H9 (cell line): Measurements from ENCODE around the gene LIN9. TPM values are rescaled to one million over a fixed set of nuclear protein-coding genes. Genes with fewer than 3 reads are reported as not detected.

ENCODE experiments used
- DNase-seq: peaks from one replicate; pipeline ENCODE4 v3.0.0-alpha.2; 2017
- H2AFZ ChIP-seq: one replicate; pipeline ENCODE4 v1.6.1; 2013; ENCODE audit warnings: mild to moderate bottlenecking, low read length, control low read depth, moderate library complexity
- H2AK5ac ChIP-seq: 2 replicates; pipeline ENCODE4 v1.6.1; 2013; ENCODE audit warnings: low read length, control low read depth, mixed read lengths; ENCODE audit not compliant: insufficient read length
- H2BK120ac ChIP-seq: one replicate; pipeline ENCODE4 v1.6.1; 2013; ENCODE audit warnings: low read depth, mild to moderate bottlenecking, low read length, control low read depth, inconsistent platforms; ENCODE audit not compliant: poor library complexity, severe bottlenecking
- H2BK12ac ChIP-seq: 2 replicates; pipeline ENCODE4 v1.6.1; 2013; ENCODE audit warnings: low read length, control low read depth, mixed read lengths, low read depth; ENCODE audit not compliant: insufficient read length
- H2BK15ac ChIP-seq: 2 replicates; pipeline ENCODE4 v1.6.1; 2013; ENCODE audit warnings: low read depth, low read length, control low read depth
- H2BK20ac ChIP-seq: one replicate; pipeline ENCODE4 v1.6.1; 2013; ENCODE audit warnings: low read depth, mild to moderate bottlenecking, low read length, control low read depth, inconsistent platforms; ENCODE audit not compliant: poor library complexity, severe bottlenecking
- H2BK5ac ChIP-seq: 2 replicates; pipeline ENCODE4 v1.6.1; 2013; ENCODE audit warnings: low read length, control low read depth, mixed read lengths; ENCODE audit not compliant: insufficient read length
- H3K14ac ChIP-seq: 2 replicates; pipeline ENCODE4 v1.6.1; 2013; ENCODE audit warnings: low read length, control low read depth; ENCODE audit not compliant: insufficient read depth
- H3K18ac ChIP-seq: 2 replicates; pipeline ENCODE4 v1.6.1; 2013; ENCODE audit warnings: low read depth, mild to moderate bottlenecking, mixed read lengths, low read length, control low read depth; ENCODE audit not compliant: insufficient read length
- H3K23ac ChIP-seq: 2 replicates; pipeline ENCODE4 v1.6.1; 2013; ENCODE audit warnings: low read length, control low read depth, mixed read lengths, low read depth; ENCODE audit not compliant: insufficient read length
- H3K23me2 ChIP-seq: 2 replicates; pipeline ENCODE4 v1.6.1; 2013; ENCODE audit warnings: low read depth, mild to moderate bottlenecking, mixed read lengths, low read length, control low read depth; ENCODE audit not compliant: insufficient read length, poor library complexity, severe bottlenecking
- H3K27ac ChIP-seq: 2 replicates; pipeline ENCODE4 v1.5.1; 2013; ENCODE audit warnings: low read length, control low read depth, mixed read lengths, low read depth; ENCODE audit not compliant: insufficient read length
- H3K27me3 ChIP-seq: 2 replicates; pipeline ENCODE4 v1.6.1; 2013; ENCODE audit warnings: low read length, control low read depth, inconsistent platforms; ENCODE audit not compliant: insufficient read depth
- H3K4ac ChIP-seq: 2 replicates; pipeline ENCODE4 v1.6.1; 2013; ENCODE audit warnings: low read depth, mild to moderate bottlenecking, control low read depth, inconsistent platforms, low read length, moderate library complexity
- H3K4me1 ChIP-seq: 2 replicates; pipeline ENCODE4 v1.6.1; 2013; ENCODE audit warnings: low read length, control low read depth, inconsistent platforms; ENCODE audit not compliant: insufficient read depth
- H3K4me2 ChIP-seq: 2 replicates; pipeline ENCODE4 v1.6.1; 2013; ENCODE audit warnings: low read length, control low read depth, mixed read lengths; ENCODE audit not compliant: insufficient read length, insufficient read depth
- H3K56ac ChIP-seq: 2 replicates; pipeline ENCODE4 v1.6.1; 2013; ENCODE audit warnings: low read depth, mild to moderate bottlenecking, mixed read lengths, low read length, control low read depth; ENCODE audit not compliant: insufficient read length
- H3K79me1 ChIP-seq: 2 replicates; pipeline ENCODE4 v1.6.1; 2013; ENCODE audit warnings: low read depth, mild to moderate bottlenecking, moderate library complexity, low read length, control low read depth, inconsistent platforms; ENCODE audit not compliant: insufficient read depth, poor library complexity, severe bottlenecking
- H3K79me2 ChIP-seq: 2 replicates; pipeline ENCODE4 v1.6.1; 2013; ENCODE audit warnings: low read length, control low read depth, inconsistent platforms; ENCODE audit not compliant: insufficient read depth
- H3K9ac ChIP-seq: 2 replicates; pipeline ENCODE4 v1.6.1; 2013; ENCODE audit warnings: low read length, control low read depth, mixed read lengths; ENCODE audit not compliant: insufficient read length; ENCODE audit errors: extremely low read depth
- H3K9me3 ChIP-seq: one replicate; pipeline ENCODE4 v1.6.1; 2013; ENCODE audit warnings: low read depth, low read length, inconsistent platforms; ENCODE audit not compliant: control insufficient read depth
- H3T11ph ChIP-seq: one replicate; pipeline ENCODE4 v1.6.1; 2013; ENCODE audit warnings: mild to moderate bottlenecking, low read length, control low read depth, inconsistent platforms
- H4K20me1 ChIP-seq: one replicate; pipeline ENCODE4 v1.6.1; 2013; ENCODE audit not compliant: control insufficient read depth, insufficient read length, insufficient read depth
- H4K5ac ChIP-seq: 2 replicates; pipeline ENCODE4 v1.6.1; 2013; ENCODE audit warnings: low read depth, mild to moderate bottlenecking, mixed read lengths, low read length, control low read depth; ENCODE audit not compliant: insufficient read length
- H4K8ac ChIP-seq: replicated peaks from 2 replicates; pipeline ENCODE4 v1.6.1; 2013; ENCODE audit warnings: low read length, control low read depth, mixed read lengths, low read depth; ENCODE audit not compliant: insufficient read length
- H4K91ac ChIP-seq: 2 replicates; pipeline ENCODE4 v1.6.1; 2013; ENCODE audit warnings: low read depth, mild to moderate bottlenecking, moderate library complexity, mixed read lengths, low read length, control low read depth; ENCODE audit not compliant: insufficient read length
- H3K27ac Mint-ChIP-seq, 3 experiments: 2 replicates in 2 of 3; 3 replicates in 1 of 3; pipeline ENCODE4 v1.8.0; 2020 to 2021; ENCODE audit warnings: mixed read lengths in 3 of 3, mild to moderate bottlenecking in 1 of 3, moderate library complexity in 1 of 3
- H3K27me3 Mint-ChIP-seq: 2 replicates; pipeline ENCODE4 v1.8.0; 2021; ENCODE audit warnings: low read depth, mild to moderate bottlenecking, moderate library complexity, mixed read lengths
- H3K36me3 Mint-ChIP-seq, 3 experiments: 2 replicates in 2 of 3; 3 replicates in 1 of 3; pipeline ENCODE4 v1.8.0; 2020 to 2021; ENCODE audit warnings: low read depth in 3 of 3, mixed read lengths in 3 of 3; ENCODE audit not compliant: insufficient read depth in 1 of 3
- H3K4me1 Mint-ChIP-seq, 2 experiments: 2 replicates each; pipeline ENCODE4 v1.8.0; 2020; ENCODE audit warnings: mixed read lengths in 2 of 2
- H3K4me3 Mint-ChIP-seq, 2 experiments: 2 replicates in 1 of 2; 3 replicates in 1 of 2; pipeline ENCODE4 v1.8.0; 2020 to 2021; ENCODE audit warnings: mild to moderate bottlenecking in 2 of 2, mixed read lengths in 2 of 2, moderate library complexity in 1 of 2
- H3K9me3 Mint-ChIP-seq, 2 experiments: 2 replicates in 1 of 2; 3 replicates in 1 of 2; pipeline ENCODE4 v1.8.0; 2020; ENCODE audit warnings: mild to moderate bottlenecking in 2 of 2, mixed read lengths in 2 of 2, moderate library complexity in 1 of 2
- WGBS: extraction: QIAGEN DNeasy Blood & Tissue Kit; methylation state at CpG from one replicate; pipeline ENCODE4 v1.1.7; 2013; ENCODE audit warnings: missing lambda C conversion rate, low lambda C conversion rate, mixed read lengths; ENCODE audit not compliant: insufficient read length; ENCODE audit errors: extremely low coverage; 5-methylcytosine and 5-hydroxymethylcytosine counted together
- total RNA-seq: library from RNA; stranded (reverse); gene quantifications from 2 replicates; pipeline ENCODE4 v1.2.1, GENCODE V29; 2021
- TF ChIP-seq, protein P1 (sequence below): fragments of 200-600 bp; sonication (generic); conservative IDR thresholded peaks from 3 replicates; pipeline ENCODE4 v1.8.0; 2021; ENCODE audit warnings: antibody characterized with exemption, mild to moderate bottlenecking

The LIN9 gene
- total RNA-seq, 1 experiment from 2014 or later: 9.5 TPM

GRCh38 chr1:226357416-226357815 is 48.5 kb upstream of the LIN9 start:
- Mint-ChIP-seq H3K27ac (peak overlapping the region in 1 of 3 experiments; percentile 35; a peak in 2 of 7 replicates), H3K36me3 (peaks cover 29 to 65% (median 41%) of the 10 kb centered on the region in 3 experiments; a peak in 6 of 7 replicates), H3K4me1 (peaks cover 7 to 8% of the 10 kb centered on the region in 2 experiments; a peak in 3 of 4 replicates), H3K4me3 (no peak overlapping the region), H3K27me3 (no peaks in the 10 kb centered on the region), H3K9me3 (no peaks in the 10 kb centered on the region)
- Histone ChIP-seq H3K56ac (no peak overlapping the region), H3K4me2 (no peak overlapping the region), H3K18ac (no peak overlapping the region), H3K27ac (no peak overlapping the region), H3K9me3 (no peaks in the 10 kb centered on the region), H2BK15ac (no peak overlapping the region; the same call in 1 of the 2 replicates), H3K79me1 (no peaks in the 10 kb centered on the region), H4K20me1 (no peaks in the 10 kb centered on the region), H2AFZ (no peak overlapping the region), H2BK120ac (no peak overlapping the region), H2BK20ac (no peak overlapping the region), H3K27me3 (no peaks in the 10 kb centered on the region), H3K9ac (no peak overlapping the region), H4K8ac (no peak overlapping the region), H4K91ac (no peak overlapping the region), H3K14ac (no peak overlapping the region; the same call in 1 of the 2 replicates), H3K79me2 (no peaks in the 10 kb centered on the region), H2BK12ac (no peak overlapping the region), H2AK5ac (no peak overlapping the region), H3K23me2 (no peaks in the 10 kb centered on the region), H4K5ac (no peak overlapping the region), H2BK5ac (no peak overlapping the region), H3K4me1 (no peaks in the 10 kb centered on the region), H3T11ph (no peak overlapping the region), H3K4ac (no peak overlapping the region), H3K23ac (no peak overlapping the region)
- no peak for DNase-seq
- WGBS: no CpG with 5 or more reads among the region's 2 CpGs
- TF ChIP-seq, protein P1, sequence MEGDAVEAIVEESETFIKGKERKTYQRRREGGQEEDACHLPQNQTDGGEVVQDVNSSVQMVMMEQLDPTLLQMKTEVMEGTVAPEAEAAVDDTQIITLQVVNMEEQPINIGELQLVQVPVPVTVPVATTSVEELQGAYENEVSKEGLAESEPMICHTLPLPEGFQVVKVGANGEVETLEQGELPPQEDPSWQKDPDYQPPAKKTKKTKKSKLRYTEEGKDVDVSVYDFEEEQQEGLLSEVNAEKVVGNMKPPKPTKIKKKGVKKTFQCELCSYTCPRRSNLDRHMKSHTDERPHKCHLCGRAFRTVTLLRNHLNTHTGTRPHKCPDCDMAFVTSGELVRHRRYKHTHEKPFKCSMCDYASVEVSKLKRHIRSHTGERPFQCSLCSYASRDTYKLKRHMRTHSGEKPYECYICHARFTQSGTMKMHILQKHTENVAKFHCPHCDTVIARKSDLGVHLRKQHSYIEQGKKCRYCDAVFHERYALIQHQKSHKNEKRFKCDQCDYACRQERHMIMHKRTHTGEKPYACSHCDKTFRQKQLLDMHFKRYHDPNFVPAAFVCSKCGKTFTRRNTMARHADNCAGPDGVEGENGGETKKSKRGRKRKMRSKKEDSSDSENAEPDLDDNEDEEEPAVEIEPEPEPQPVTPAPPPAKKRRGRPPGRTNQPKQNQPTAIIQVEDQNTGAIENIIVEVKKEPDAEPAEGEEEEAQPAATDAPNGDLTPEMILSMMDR: no peak
